Hypothalamus (tissue), 51 donors: ENCODE results near the gene ELP5.

Experiments used
- DNase-seq, 51 donors: peaks; one replicate each; lab custom pipeline; 2025; lab: John Stamatoyannopoulos, UW

ELP5 gene

DNA sequence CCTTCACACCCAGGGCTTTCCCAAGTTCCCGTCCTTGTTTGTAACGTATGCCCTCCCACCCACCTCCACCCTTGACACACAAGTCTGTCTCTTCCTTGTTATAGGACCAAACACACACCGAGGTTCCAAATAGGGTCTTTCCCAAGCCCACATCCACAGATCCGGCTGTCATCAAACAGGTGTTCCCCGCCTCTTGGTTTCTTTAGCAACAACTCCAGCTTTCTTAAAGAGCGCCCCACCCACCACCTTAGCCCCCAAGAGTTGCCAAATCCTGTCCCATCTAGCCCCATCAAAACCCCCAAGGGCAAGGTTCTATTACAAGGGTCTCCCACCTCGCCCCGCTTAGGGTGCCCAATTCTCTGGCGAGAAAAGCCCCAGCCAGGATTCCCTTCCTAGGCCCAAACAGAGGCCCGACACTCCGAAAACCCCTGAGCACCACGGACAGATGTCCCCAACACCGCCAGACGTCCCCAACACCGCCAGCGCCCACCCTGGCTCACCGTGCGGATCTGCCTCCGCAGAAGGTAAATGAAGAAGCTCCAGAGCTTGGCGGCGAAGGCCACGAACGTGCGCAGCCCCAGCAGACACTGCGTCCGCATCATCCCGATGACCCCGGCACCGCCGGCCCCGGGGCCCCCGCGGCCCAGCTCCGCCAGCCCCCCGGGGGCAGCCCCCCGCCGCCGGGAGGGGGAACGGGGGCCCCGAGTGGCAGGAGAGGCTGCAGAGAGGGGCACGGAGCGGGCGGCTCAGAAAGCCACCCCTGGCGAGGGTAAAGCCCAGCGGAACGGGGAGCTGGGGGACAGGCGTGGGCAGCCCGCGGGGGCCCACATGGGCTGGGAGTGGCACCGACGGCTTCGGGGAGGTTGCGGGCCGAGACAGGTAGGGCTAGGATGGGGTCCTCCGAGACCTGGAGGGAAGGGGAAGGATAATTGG is 1.1 kb upstream of the ELP5 start:
- peak in 2 of 51 donors; percentile 23 to 41 for DNase-seq

- peak; percentile 92 to 99 (median 98) for DNase-seq
These were observed 297 bp upstream of the ELP5 start, which contains the start of gene CTDNEP1 for GRCh38 chr17:7251661-7252175. Gene CTDNEP1 (minus strand): TSS chr17:7251734. CDS start chr17:7251296, 438 bp downstream.

GRCh38 chr17:7253082-7253481 is 1.1 kb downstream of the ELP5 start:
- no peak for DNase-seq

DNA sequence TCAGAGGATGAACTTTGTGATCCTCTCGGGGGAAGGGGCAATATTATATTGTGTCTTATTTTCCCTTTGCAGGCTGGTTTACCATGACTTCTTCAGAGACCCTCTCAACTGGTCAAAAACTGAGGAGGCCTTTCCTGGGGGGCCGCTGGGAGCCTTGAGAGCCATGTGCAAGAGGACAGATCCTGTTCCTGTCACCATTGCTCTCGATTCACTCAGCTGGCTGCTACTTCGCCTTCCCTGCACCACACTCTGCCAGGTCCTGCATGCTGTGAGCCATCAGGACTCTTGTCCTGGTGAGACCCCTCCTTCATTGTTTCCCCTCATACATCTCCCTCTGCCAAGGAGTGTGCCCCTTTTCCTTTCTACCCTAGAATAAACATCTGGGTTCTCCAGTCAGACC is 2.5 kb downstream of the ELP5 start:
- no peak for DNase-seq

GRCh38 chr17:7256766-7257456 is 4.9 kb downstream of the ELP5 start:
- DNase-seq = no peak

DNA sequence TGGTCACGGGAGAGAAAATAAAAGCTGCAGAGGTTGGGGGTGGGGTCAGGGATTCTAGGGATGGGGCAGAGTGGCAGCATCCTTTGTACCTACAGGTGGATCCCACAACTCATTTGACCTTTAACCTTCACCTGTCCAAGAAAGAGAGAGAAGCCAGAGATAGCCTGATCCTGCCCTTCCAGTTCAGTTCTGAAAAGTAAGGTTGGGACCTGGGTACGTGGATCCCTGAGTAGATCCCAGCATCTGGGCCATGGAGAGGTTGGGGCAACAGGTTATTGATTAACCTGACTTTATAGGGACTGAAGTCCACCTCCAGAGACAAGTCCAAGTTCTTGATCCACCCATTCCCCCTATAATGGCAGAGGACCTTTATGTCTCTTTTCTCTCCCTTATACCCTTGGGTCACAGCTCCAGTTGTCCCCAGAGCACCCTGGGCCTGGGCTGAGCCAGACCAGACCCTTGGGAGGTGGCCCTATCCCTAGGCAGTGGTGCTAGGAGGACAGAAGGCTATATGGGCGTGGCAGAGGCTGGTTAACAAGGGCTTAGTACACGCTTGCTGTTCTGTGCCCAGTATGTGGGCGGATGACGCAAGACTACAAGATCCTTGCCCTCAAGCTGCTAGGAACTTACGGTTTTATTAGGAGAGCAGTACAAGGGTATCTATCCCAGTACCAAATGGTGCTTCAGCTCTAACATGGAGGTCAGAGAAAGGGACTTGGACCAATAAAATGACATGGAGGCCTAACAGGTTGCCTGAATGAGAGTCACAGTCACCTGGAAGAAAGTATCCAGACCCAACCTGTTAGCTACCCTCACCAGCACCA is 6.9 kb downstream of the ELP5 start:
- DNase-seq = no peak

DNA sequence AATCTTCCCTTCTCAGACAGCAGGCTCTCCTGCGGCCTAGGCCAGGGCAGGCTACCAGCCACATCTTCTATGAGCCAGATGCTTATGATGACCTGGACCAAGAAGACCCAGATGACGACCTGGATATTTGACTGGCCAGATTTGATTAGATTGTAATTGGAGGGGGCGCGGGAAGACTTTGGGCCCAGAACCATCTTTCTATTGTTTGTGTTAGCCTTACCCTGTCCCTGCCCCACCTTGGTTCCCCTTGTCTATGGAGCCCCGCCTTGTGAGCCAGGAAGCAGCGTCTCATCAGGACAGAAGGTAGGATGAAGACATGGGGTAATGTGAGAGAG is 7.5 kb downstream of the ELP5 start:
- DNase-seq = no peak

DNA sequence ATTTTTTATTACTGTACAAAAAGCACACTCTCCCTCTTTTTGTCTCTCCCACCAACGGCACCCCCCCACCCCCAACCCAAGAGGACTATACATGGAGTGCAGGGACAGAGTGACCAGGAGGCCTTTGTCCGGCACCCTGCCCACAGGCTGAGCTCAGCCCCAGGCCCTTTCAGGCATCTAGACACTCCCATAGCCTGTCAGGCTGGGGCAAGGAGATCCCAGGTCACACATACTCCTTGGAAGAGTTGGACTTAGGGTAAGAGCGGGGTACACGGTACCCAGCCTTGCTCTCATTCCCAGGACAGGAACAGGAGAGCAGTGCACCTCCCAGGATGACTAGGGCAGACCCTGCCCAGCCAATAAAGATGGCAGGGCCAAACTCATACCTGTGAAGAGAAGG is 8.1 kb downstream of the ELP5 start:
- no peak for DNase-seq

- no peak for DNase-seq
These were observed 8.8 kb downstream of the ELP5 start for GRCh38 chr17:7260651-7261378.

- no peak for DNase-seq
These were observed 9.6 kb downstream of the ELP5 start for GRCh38 chr17:7261379-7262191.

DNA sequence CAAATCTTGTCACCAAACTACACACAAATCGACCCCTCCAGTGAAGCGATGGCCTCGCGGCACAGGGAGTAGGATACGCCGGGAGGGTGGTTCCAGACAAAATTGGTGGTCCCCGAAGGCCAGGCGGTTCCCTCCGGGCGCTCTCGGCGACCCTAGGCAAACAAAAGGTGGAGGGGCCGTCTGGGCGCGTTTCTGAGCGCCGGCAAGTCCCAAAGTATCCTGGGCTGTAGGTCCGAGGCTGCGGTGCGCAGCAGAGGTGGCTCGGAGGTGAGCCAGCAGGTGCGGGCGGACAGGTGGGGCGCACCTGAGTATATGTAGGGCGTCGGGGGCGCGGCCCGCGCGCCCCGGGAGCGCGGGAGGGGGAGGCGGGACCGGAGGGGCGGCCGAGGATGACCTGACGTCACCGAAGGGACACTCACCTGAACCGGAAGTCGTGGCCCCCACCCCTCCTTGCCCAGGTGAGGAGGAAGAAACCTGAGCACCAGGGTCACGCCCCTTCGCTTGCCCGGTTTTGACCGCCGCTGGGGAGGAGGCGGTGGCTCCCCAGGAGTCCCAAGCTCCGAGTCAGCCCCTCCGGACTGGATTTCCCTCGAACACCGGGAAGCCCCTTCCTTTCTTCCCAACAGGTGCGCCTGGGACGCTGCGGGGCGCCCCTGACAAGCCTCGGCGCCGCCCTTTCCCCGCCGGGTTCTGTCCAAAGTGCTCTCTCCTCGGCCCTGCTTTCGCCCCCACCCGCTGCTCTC is 10.3 kb downstream of the ELP5 start, which contains the start of gene CLDN7:
Gene CLDN7, minus strand, starts transcription at position 287 of the 743 bp plus-strand sequence. CDS start 435 bp downstream, outside the sequence.
- no peak for DNase-seq

DNA sequence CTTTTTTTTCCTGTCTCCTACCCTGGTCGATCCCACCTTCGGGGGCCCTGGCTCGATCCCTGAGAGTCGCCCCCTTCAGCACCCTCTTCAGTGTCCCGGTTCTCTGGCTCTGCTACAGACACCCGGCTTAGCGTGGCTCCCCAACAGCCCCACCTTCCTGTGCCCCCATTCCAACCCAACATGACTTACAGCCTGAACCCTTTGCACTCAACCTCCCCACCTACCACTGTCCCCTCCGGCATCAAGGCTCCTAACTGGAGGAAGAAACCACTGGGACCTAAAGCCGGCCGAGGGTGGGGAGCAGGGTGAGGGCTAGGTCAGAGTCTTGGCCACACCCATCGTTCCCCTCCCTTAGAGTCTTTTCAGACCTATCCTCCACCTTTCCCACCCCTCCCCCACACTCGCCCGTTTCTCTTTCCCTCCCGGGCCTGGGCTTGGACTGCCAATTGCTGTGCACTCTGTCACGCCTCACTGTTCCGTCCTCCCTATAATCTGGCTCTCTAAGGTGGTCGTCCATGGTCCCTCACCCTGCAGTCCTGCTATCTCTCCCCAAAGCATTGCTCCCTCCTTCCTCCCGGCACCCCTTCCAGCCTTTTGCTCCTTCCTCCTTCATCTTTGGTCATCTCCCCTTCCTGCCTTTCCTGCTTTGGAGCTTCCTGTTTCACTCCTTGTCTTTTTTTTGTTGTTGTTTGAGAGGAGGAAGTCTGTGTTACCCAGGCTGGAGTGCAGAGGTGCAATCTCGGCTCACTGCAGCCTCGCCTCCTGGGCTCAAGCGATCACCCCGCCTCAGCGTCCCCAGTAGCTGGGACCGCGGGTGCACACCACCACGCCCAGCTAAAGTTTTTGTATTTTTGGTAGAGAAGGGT is 11.2 kb downstream of the ELP5 start:
- no peak for DNase-seq

DNA sequence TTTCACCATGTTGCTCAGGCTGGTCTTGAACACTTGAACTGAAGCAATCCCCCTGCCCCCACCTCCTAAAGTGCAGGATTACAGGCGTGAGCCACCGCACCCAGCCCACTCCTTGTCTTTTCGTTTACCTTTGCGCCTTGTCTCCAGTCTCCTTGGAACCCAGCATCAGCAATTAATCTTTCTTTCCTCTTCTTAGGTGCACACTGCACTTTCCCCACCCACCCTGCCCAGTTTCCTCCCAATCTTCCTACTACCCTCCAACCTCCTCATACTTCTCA is 11.7 kb downstream of the ELP5 start:
- no peak for DNase-seq

- no peak for DNase-seq
These were observed 14.8 kb downstream of the ELP5 start for GRCh38 chr17:7266784-7267183.

- no peak for DNase-seq
These were observed 27.4 kb downstream of the ELP5 start for GRCh38 chr17:7279448-7279847.

GRCh38 chr17:7280519-7281073 is 28.6 kb downstream of the ELP5 start:
- peak in 48 of 51 donors; percentile 16 to 86 (median 64) for DNase-seq
